GM12872 (cell line): ENCODE measurements around the gene ZMPSTE24.

ENCODE experiments used
- CTCF ChIP-seq: IDR thresholded peaks from 3 replicates; pipeline ENCODE4 v1.5.1; 2011; ENCODE audit warnings: low read depth, mild to moderate bottlenecking, low read length, moderate library complexity; ENCODE audit not compliant: insufficient read depth

The ZMPSTE24 gene

GRCh38 chr1:40300651-40301050, 42.6 kb downstream of the ZMPSTE24 start:
- no peak for TF ChIP-seq CTCF

- TF ChIP-seq CTCF, result no peak
These were observed 43.0 kb downstream of the ZMPSTE24 start for GRCh38 chr1:40301066-40301465.

- TF ChIP-seq CTCF, result no peak
These were observed 43.7 kb downstream of the ZMPSTE24 start for GRCh38 chr1:40301541-40302299.

- no peak for TF ChIP-seq CTCF
These were observed 44.4 kb downstream of the ZMPSTE24 start for GRCh38 chr1:40302475-40302874.

GRCh38 chr1:40303051-40303771, 45.2 kb downstream of the ZMPSTE24 start:
- TF ChIP-seq CTCF, result no peak

GRCh38 chr1:40303790-40304189, 45.8 kb downstream of the ZMPSTE24 start:
- no peak for TF ChIP-seq CTCF

GRCh38 chr1:40305451-40305850, 47.4 kb downstream of the ZMPSTE24 start:
- TF ChIP-seq CTCF, result no peak
